NCI-H2029 treated with DMSO at 0.1 percent for 48 hours (cell line): ENCODE data around the gene ALX3.

Experiments
- DNase-seq: peaks from one replicate; lab custom pipeline; 2025; lab: John Stamatoyannopoulos, UW

Gene ALX3

DNA sequence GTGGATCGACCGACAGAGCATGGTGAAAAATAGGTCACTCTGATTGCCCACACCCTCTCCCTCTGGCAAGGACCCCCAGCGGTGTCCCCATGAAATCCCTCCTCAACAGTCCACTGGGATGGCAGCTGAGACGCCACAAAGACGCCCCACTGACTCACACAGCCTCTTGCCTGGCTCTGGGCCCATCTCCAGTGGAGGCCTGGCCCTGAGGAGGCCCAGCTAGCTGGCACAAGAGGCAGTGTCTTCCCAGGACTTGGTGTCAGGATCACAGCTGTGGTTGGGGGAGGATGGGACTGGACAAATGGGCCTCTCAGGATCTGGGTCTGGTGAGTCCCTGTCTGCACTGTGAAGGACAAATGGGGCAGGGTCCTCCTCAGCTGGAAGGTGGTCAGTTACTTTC, 4.6 kb downstream of the ALX3 start:
- DNase-seq: no peak

- DNase-seq: no peak
These were observed 5.7 kb downstream of the ALX3 start for GRCh38 chr1:110064576-110065337.

DNA sequence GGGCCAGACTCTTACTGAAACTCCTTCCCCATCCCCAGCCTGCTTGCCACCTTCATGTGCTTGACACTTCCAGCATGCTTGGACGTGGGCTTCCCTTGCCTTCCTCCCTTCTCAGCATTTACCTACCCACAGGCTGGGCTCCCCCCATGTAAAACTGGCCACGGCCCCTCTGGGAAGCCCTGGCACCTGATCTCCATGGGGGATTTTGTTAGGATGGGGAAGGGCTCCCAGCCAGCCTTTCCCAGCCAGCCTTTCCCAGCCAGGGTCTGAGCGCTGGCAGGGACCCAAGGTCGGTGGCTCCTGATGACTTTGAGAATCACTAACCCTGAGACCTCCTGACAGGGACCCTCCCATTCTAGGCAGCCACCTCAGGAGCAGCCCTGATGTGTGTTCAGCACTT, 6.7 kb downstream of the ALX3 start:
- no peak for DNase-seq

GRCh38 chr1:110062612-110063011, 7.9 kb downstream of the ALX3 start:
- no peak for DNase-seq

DNA sequence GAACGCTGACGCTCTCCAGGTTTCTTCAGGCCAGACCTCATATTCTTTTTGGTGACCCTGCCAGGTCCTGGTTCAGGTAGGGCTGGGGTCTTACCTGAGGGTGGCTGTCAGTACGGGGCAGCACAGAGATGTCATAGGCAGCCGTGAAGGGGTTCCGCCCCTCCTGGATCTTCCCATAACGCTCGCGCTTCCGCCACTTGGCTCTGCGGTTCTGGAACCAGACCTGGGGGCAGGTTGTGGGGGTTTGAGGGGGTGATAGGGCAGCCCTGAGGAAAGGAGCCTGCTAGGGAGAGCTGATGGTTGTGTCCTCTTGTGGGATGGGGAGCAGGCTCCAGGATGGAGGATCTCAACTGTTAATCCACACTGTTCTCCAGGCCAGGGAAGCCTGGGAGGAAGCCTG, 9.1 kb downstream of the ALX3 start:
- DNase-seq: no peak

GRCh38 chr1:110060662-110061060, 9.8 kb downstream of the ALX3 start:
- DNase-seq: no peak

DNA sequence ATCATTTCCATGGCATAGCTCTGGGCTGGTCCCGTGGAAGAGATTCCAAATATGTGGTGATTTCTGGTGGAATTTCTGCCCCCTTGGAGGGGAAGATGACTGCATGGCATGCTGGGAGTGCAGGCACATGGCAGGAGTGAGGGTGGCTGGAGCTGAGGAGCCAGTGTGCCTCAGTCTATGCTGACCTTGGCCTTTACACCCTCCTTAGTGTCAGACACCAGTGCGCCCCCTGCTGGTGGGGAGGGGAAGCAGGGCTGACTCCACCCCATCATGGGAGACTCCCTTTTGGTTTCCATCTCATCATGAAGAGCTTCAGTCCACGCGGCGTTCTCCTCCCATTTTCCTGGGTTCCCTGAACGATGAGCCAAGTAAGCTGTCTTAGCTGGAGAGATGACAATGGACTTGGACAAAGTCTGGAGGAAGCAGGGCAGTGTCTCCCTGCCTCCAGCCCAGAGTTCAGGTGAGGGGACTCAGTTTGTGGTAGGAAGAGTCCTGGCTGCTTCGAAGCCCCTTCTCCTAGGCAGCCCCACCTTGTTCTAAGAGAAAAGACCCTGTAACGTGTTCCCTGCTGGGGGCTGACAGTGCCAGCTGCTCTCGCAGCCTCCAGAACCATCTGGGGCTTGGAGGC, 10.3 kb downstream of the ALX3 start:
- DNase-seq: no peak

DNA sequence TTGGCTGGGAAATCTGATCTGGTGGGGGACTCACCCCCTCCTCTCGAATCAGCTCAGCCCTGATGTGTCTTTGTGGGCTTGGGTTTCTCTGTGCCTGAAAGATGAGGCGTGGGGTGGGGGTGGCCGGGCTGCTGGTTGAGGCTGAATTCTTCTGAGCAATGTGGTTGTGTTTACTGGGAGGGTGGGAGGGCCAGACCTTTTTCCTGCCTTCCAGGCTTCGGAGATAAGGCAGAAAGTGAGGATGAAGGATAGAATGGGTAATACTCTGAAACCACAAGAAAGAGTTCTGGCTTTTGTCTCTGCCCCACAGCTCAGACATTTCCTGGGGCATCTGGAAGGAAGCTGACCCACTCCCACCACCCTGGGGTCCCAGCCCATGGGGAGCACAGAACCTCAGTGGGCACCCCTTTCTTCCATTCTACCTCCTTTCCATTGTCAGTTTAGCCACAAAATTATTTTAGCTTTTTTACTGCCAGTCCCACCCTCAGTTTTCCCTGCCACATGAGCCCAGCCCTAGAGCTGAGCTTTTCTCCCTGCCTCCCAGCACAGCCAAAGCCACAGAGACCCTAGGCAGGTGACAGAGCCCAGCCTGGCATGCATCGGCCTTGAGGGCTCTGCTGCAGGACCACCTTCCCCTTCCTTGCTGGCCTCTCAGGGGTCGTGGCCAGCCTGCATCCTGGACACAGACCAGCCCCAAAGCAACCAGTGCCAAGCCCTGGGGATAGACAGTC, 11.2 kb downstream of the ALX3 start:
- no peak for DNase-seq

DNA sequence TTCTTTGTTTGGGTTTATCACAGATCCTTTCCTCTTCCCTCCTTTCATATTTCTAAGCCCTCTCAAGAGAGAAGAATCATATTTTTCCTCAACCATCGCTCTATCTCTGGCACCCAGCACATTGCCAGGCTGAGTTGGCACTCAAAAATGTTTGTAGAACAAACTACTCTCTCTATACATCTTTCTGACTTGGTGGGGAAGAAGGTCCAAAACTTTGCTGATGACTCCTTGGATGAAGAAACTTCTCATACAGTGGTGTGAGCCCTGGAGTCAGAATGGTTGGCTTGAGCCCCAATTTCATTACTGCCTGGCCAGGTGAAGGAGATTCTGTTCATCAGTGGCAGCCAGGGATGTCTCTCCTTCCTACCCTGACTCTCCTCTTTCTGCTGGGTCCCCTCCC, 11.9 kb downstream of the ALX3 start:
- DNase-seq: no peak

DNA sequence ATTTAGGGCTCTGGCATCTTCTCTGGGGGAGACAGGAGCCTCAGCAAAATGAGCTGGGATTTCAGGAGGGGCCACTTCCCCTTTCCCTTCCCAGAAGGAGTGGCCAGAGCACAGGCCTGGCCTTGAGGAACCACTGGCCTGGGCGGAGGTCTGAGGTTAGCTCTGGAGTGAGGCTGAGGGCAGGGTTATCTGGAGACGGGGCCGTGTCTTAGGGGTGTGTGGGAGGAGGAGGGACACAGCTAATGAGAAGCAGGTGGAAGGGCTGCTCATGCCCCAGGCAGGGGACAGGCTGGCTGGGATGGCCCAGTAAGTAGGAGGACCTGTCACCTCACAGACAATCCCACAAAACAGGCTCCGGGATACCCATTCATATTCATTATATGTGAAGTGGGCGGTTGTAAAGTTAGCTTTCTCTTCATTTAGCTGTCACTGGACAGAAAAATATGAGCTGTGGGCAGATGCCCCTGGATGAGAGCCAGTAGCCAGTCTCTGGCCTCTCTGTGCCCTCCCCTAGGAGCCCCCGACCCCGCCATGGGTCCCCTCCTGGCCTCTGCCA, 12.4 kb downstream of the ALX3 start:
- no peak for DNase-seq

GRCh38 chr1:110056776-110057175, 13.7 kb downstream of the ALX3 start:
- DNase-seq: no peak

DNA sequence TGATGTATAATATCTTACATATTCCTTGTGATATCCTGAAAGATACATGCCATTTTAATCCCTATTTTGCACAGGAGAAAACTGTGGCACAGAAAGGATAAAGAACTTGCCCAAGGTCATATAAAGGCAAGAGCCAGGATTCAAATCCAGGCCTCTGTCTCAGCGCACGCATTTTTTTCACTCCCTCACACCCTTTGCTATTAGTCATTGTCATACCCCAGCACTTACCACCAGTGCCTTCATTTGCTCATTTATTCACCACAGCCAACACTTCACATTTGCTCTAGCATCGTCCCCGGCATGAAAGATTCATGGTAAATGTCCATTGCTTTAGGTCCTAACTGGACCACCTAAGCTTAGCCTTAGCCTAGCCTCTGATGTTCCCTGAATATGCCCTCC, 14.2 kb downstream of the ALX3 start:
- DNase-seq: no peak

DNA sequence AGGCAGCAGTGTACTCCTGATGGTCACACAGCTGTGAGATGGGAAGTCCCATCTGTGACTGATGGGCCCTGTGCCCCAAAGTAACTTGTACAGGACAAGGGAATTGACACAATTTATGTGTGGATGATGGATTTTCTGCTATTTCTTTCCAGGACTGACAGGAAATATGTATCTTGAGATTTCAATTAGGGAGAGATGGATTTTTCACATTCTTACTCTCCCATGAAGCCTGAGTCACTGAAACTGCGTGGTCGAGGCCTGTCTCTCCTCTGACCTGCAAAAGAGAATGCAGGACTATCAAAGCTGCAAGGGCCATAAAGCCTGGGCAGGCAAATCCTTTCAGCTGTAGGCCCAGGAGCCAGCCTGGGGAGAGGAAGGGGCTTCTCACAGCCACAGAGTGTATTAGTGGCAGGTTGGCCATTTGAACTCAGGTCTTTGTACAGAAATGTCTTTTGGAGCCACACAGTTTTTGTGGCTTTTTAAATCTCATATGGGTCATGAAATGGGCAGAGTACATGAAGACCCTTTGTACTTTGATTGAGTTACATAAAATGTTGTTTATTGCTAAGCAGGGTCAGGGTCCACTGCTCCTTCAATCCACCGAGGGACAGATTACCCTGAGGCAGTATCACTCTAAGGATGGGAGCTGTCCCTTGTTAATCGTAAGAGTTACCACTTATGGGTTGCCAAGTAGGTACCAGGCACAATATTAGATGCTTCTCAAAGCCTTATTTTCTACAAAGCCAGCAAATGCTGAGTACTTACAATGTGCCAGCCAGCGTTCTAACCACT, 14.8 kb downstream of the ALX3 start:
- DNase-seq: no peak

GRCh38 chr1:110053552-110054428, 16.7 kb downstream of the ALX3 start:
- DNase-seq: no peak

DNA sequence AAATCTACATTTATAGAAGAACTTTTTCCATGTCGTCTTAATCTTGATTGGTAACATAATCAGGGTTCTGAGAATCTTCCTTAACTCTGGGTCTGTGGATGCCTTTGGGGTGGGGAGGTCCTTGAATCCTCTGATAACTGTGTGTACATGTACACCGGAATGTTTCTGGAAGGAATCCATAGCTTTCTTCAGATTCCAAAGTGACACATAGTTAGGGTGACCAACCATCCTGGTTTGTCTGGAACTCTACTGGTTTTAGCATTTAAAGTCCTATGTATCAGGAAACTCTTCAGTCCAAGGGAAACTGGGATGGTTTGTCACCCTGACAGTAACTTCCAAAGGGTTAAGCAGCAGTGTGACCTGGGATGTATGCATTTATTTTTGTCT, 19.2 kb downstream of the ALX3 start:
- DNase-seq: no peak

GRCh38 chr1:110050602-110051261, 19.7 kb downstream of the ALX3 start:
- no peak for DNase-seq

GRCh38 chr1:110049801-110050601, 20.5 kb downstream of the ALX3 start:
- DNase-seq: no peak

DNA sequence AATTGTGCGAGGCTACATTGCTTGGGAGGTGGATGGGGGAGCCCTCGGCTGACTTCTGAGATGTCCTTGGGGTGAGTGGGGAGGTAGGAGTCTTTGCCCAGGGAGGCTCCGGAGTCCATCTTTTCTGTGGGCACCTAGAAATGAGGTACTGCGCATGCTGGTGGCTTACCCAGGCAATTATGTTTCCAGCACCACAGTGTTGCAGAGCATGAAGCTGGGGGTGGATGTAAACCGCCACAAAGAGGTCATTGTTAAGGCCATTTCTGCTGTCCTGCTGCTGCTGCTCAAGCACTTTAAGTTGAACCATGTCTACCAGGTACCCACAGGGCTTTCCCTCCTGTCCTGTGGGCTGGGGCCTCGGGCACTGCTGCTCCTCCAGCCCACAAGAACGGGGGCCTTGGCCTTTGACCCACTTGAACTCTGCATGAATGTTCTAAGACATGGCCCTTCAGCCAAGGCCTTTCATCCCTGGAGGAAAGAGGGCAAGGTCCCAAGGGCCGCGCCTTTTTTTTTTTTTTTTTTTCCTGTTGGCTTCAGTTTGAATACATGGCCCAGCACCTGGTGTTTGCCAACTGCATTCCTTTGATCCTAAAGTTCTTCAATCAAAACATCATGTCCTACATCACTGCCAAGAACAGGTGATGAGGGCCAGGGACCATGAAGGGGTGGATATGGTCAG, 21.4 kb downstream of the ALX3 start:
- no peak for DNase-seq

DNA sequence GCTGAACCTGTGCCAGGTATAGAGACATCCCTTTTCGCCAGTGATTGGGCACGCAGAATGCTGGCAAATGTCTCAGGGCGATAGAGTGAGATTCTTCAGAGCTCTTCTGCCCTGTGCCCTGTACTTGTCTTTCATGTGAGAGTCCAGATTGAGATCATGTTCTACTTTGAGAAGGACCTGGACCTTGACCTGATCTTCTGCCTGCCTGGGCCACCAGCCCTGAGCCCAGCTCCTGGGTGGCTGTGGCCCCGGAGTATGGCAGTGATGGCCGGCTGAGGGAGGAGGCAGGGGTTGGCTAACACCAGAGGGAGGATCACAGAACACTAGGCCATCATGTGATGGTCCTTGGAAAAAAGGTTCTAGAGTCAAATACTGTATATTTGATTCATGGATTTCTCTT, 22.2 kb downstream of the ALX3 start:
- no peak for DNase-seq
